Gastroesophageal sphincter (tissue), 4 donors: ENCODE data around the gene HS3ST4. TPM values are rescaled to one million over a fixed set of nuclear protein-coding genes. Genes with fewer than 3 reads are reported as not detected.

Source experiments
- ATAC-seq: fragments of 150-250 bp; one replicate; pipeline ENCODE4 v1.9.1; 2016; ENCODE audit warnings: mild to moderate bottlenecking, moderate library complexity
- H3K27ac ChIP-seq, 4 donors: fragments of 200-600 bp; sonication (generic) in 3 of 4; 1 replicate in 3 of 4; 2 replicates in 1 of 4; pipeline ENCODE4 v1.5.1; 2016 to 2019
- H3K27me3 ChIP-seq: fragments of 200-600 bp; sonication (generic); one replicate; pipeline ENCODE4 v1.5.1; 2019
- H3K36me3 ChIP-seq, 2 donors: fragments of 200-600 bp; sonication (generic); one replicate each; pipeline ENCODE4 v1.5.1; 2019; ENCODE audit warnings: control low read depth in 1 of 2
- H3K4me1 ChIP-seq, 3 donors: fragments of 200-600 bp; sonication (generic); 1 replicate in 2 of 3; 2 replicates in 1 of 3; pipeline ENCODE4 v1.5.1; 2016 to 2019; ENCODE audit warnings: control low read depth in 2 of 3
- H3K4me3 ChIP-seq, 2 donors: fragments of 200-600 bp; sonication (generic); one replicate each; pipeline ENCODE4 v1.5.1; 2019; ENCODE audit warnings: mild to moderate bottlenecking in 1 of 2, moderate library complexity in 1 of 2
- H3K9me3 ChIP-seq, 3 donors: fragments of 200-600 bp; sonication (generic); one replicate each; pipeline ENCODE4 v1.5.1; 2017 to 2019; ENCODE audit warnings: control low read depth in 2 of 3
- CTCF ChIP-seq, 4 experiments: fragments of 200-600 bp in 2 of 4; fragments of 450-650 bp in 2 of 4; sonication (generic) in 1 of 4; IDR thresholded peaks; one replicate each; pipeline ENCODE4 v1.5.1; 2017 to 2019; ENCODE audit warnings: antibody characterized with exemption in 4 of 4, mild to moderate bottlenecking in 2 of 4, moderate library complexity in 2 of 4
- EP300 ChIP-seq: sonication (generic); formaldehyde crosslinking; IDR thresholded peaks from one replicate; pipeline ENCODE4 v1.6.1; 2017; ENCODE audit warnings: antibody characterized with exemption, mild to moderate bottlenecking
- POLR2A ChIP-seq, 2 donors: fragments of 450-650 bp; IDR thresholded peaks; one replicate each; pipeline ENCODE4 v1.6.1; 2017; ENCODE audit warnings: antibody characterized with exemption in 2 of 2, mild to moderate bottlenecking in 2 of 2, moderate library complexity in 1 of 2
- POLR2AphosphoS5 ChIP-seq: sonication (generic); formaldehyde crosslinking; IDR thresholded peaks from one replicate; pipeline ENCODE4 v1.6.1; 2017; ENCODE audit warnings: antibody characterized with exemption
- WGBS, 2 donors: methylation state at CpG; one replicate each; pipeline ENCODE4 v1.1.5; 2018; ENCODE audit warnings: low coverage in 1 of 2; 5-methylcytosine and 5-hydroxymethylcytosine counted together
- total RNA-seq, 4 donors: library from RNA; depleted of rRNA; stranded (reverse); fragments of >200 nt; gene quantifications; one replicate each; pipeline ENCODE4 v1.1.0, GENCODE V29; 2016

HS3ST4 gene
- total RNA-seq, 4 donors from 2014 or later = 0.12 TPM; not detected in 3

GRCh38 chr16:25729188-25729915, 37.6 kb downstream of the HS3ST4 start:
- no peaks in the 10 kb centered on the region for H3K27me3 ChIP-seq
- TF ChIP-seq EP300 (no peak), POLR2AphosphoS5 (no peak), CTCF (IDR thresholded peaks at IDR 0.05) (no peak), POLR2A (IDR thresholded peaks at IDR 0.05) (no peak)
- no peaks in the 10 kb centered on the region for H3K4me1 ChIP-seq
- H3K9me3 ChIP-seq = no peaks in the 10 kb centered on the region
- 77 to 81% methylated on average over 13 to 14 of the region's 15 CpGs for WGBS, 2 donors
- H3K36me3 ChIP-seq = no peaks in the 10 kb centered on the region
- no peak overlapping the region for H3K4me3 ChIP-seq
- H3K27ac ChIP-seq = no peak overlapping the region
- ATAC-seq = no peak

- Histone ChIP-seq H3K4me1 (no peaks in the 10 kb centered on the region), H3K27ac (no peak overlapping the region), H3K27me3 (no peaks in the 10 kb centered on the region), H3K4me3 (no peak overlapping the region), H3K9me3 (no peaks in the 10 kb centered on the region), H3K36me3 (no peaks in the 10 kb centered on the region)
- no peak for TF ChIP-seq EP300
- TF ChIP-seq CTCF (IDR thresholded peaks at IDR 0.05) = no peak
- no peak for TF ChIP-seq POLR2A (IDR thresholded peaks at IDR 0.05)
- 52 to 54% methylated on average over 2 to 3 of the region's 3 CpGs for WGBS, 2 donors
- no peak for ATAC-seq
Observed at GRCh38 chr16:25730396-25730795, 38.6 kb downstream of the HS3ST4 start.

- ATAC-seq = no peak
- no peak for TF ChIP-seq POLR2A (IDR thresholded peaks at IDR 0.05)
- TF ChIP-seq CTCF (IDR thresholded peaks at IDR 0.05) = no peak
- no peak for TF ChIP-seq EP300
- no peak overlapping the region for H3K4me3 ChIP-seq
- H3K36me3 ChIP-seq = no peaks in the 10 kb centered on the region
- no peaks in the 10 kb centered on the region for H3K9me3 ChIP-seq
- 0 to 57% methylated on average over 1 to 2 of the region's 2 CpGs for WGBS, 2 donors
- H3K4me1 ChIP-seq = no peaks in the 10 kb centered on the region
- no peak overlapping the region for H3K27ac ChIP-seq
- H3K27me3 ChIP-seq = peaks cover 15% of the 10 kb centered on the region
Observed at GRCh38 chr16:25734430-25735385, 42.9 kb downstream of the HS3ST4 start.

- H3K27ac ChIP-seq = no peak overlapping the region
- ATAC-seq = no peak
- TF ChIP-seq CTCF (IDR thresholded peaks at IDR 0.05) (no peak), POLR2AphosphoS5 (no peak), EP300 (no peak), POLR2A (IDR thresholded peaks at IDR 0.05) (no peak)
- no peak overlapping the region for H3K4me3 ChIP-seq
- no peaks in the 10 kb centered on the region for H3K9me3 ChIP-seq
- H3K36me3 ChIP-seq = no peaks in the 10 kb centered on the region
- H3K27me3 ChIP-seq = peaks cover 15% of the 10 kb centered on the region
- 60 to 82% methylated on average over 1 of the region's 1 CpG for WGBS, 2 donors
- H3K4me1 ChIP-seq = no peaks in the 10 kb centered on the region
Observed at GRCh38 chr16:25735645-25736044, 43.9 kb downstream of the HS3ST4 start.
